ENCODE data around the gene RGS9BP.
"Not testable (repeated sequence)": the region's sequence is repeated elsewhere in the genome, so short reads cannot be mapped to it uniquely, and the experiment has no call there.

Gene RGS9BP

DNA sequence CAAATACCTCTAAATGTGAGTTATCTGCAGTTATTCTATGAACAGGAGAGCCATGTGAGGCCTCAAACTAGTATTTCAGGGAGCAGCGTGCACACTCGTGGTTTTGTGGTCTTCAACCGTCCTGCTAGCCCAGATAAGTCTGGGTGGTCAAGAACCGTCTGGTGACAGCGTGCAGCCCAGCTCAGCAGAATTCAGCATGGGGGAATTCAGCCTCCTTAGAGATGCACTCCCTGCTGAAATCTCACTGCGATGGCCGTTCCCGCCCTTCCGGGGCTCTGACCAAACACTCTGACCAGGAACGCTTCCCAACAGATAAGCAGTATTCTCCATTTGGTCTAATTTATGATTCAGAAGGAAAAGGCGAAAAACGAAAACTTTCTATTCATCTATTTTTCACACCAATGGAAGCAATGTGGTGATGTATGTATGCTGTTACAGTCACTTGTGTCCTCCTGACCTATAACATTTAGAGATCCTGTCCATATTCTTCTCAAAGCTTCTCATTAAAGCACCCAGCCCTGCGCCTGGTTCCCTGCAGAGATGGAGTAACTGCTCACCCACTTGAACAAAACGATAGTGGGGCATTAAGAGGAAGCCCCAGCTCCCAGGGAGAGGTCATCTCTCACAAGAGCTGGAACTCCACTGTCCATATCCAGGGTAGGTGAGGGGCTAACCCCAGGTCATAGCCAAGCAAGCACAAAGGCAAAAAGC is 3.6 kb upstream of the RGS9BP start:
- no peak for DNase-seq (ENCODE audit: low read depth)

- DNase-seq (ENCODE audit: low read depth) = no peak
These were observed 2.8 kb upstream of the RGS9BP start for GRCh38 chr19:32672841-32673240.

GRCh38 chr19:32673573-32673972 is 2.1 kb upstream of the RGS9BP start:
- no peak for DNase-seq (ENCODE audit: low read depth)

DNA sequence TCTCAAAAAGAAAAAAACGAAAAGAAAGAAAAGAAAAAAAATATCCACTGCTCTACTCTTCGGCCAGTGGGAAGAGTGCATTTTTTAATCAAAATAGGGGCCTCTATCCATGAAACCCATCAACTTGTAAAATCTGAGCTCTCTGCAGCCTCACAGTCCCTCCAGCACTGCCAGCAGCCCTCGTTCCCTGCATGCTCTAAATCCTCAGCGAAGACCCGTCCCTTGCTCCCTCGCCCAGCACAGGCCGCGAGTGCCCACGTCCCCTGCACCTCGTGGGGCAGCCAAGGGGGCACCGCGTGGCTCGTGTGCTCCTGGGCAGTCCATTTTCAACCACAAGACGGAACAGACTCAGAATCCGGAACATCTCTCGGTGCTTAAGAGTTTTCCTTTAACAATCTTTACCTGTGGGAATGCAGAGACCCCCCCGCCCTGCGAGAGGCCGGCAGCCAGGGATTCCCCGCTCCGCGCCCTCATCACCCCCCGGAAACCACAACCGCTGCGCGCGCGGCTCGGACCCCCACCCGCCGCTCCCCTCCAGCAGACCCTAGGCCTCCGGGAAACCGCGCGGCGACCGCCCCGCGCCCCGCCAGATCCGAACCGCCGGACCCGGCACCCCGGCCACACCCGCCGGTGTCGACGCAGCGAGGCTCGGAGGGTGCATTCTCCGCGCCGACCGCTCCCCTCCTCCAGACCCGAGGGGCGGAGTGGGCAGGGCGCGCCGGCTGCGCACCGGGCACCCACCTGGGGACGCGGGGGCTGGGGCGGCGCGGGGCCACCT is 1.3 kb upstream of the RGS9BP start:
- DNase-seq (ENCODE audit: low read depth) = no peak

DNA sequence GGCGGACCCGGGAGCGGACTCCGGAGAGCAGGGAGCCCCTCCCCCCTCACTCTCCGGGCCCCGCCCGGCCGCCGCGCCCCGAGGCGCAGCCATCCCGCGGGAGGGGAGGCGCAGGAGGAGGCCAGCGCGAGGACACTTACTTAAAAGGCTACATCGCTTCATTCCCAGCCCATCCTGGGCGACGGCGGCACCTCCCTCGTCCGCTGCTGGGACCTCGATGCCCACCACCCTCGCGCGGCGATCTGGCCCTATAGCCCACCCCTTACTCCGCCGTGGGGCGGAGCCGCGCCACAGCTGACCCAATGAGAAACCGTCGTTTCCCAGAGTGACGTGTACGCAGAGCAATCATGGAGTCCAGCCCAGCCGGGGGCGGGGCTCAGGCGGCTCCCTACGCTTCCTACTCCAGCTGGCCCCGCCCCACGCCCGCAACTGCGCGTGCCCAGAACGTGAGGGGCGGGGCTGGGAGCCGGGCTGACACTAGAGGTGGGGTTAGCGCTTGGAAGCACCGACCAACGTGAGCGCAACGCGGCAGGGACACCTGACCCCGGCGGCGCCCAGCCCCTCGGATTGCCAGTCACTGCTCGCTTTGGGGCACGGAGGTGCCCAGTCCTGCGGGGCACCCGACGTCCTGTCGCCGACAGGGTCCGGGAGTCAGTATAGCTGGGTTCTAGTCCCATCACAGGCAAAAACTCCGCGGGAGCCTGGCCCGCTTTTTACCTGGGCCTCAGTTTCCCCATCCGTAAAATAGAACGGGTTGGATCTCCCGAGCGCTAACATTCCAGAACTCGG is 523 bp upstream of the RGS9BP start, which contains the start of gene ANKRD27:
TSS of gene ANKRD27 (minus strand) at position 250 of the 789 bp plus-strand sequence. CDS start 16,165 bp downstream, outside the sequence.
- peak; percentile 95 for DNase-seq (ENCODE audit: low read depth)

DNA sequence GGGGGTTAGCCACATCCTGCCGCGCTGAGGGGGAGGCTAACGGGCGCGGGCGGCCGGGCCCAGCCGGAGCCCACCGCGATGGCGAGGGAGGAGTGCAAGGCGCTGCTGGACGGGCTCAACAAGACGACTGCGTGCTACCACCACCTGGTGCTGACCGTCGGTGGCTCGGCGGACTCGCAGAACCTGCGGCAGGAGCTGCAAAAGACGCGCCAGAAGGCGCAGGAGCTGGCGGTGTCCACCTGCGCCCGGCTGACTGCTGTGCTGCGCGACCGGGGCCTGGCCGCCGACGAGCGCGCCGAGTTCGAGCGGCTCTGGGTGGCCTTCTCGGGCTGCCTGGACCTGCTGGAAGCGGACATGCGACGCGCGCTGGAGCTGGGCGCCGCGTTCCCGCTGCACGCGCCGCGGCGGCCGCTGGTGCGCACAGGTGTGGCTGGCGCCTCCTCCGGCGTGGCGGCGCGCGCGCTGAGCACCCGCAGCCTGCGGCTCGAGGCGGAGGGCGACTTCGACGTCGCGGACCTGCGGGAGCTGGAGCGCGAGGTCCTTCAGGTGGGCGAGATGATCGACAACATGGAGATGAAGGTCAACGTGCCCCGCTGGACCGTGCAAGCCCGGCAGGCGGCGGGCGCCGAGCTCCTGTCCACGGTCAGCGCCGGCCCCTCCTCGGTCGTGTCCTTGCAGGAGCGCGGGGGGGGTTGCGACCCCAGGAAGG is 692 bp downstream of the RGS9BP start:
- no peak for DNase-seq (ENCODE audit: low read depth)

DNA sequence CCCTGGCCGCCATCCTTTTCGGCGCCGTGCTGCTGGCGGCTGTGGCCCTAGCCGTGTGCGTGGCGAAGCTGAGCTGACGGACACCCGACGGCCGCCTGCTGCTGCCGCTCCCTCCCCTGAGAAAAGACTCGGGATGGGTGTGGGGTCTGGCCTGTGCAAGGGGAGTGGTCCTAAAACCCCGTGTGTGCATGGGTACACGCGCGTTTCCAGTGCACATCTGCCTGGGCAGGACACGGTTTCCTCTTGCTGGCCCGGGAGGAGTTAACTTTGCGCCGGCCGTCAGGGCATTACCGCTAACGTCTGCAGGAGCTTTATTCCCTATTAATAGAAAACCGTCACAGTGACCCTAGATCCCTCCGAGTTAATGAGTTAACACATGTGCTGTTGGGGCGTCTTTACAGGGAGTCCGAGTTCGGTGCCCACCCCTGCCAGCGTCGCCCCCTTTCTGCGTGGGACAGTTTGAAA is 1.3 kb downstream of the RGS9BP start:
- no peak for DNase-seq (ENCODE audit: low read depth)

- no peak for DNase-seq (ENCODE audit: low read depth)
These were observed 2.0 kb downstream of the RGS9BP start for GRCh38 chr19:32677657-32678056.

- no peak for DNase-seq (ENCODE audit: low read depth)
These were observed 5.3 kb downstream of the RGS9BP start for GRCh38 chr19:32680986-32681385.

- no peak for DNase-seq (ENCODE audit: low read depth)
These were observed 6.7 kb downstream of the RGS9BP start for GRCh38 chr19:32682317-32682716.

- DNase-seq (ENCODE audit: low read depth) = no peak
These were observed 11.3 kb downstream of the RGS9BP start for GRCh38 chr19:32686847-32687475.

GRCh38 chr19:32687681-32688080 is 12.0 kb downstream of the RGS9BP start:
- no peak for DNase-seq (ENCODE audit: low read depth)

DNA sequence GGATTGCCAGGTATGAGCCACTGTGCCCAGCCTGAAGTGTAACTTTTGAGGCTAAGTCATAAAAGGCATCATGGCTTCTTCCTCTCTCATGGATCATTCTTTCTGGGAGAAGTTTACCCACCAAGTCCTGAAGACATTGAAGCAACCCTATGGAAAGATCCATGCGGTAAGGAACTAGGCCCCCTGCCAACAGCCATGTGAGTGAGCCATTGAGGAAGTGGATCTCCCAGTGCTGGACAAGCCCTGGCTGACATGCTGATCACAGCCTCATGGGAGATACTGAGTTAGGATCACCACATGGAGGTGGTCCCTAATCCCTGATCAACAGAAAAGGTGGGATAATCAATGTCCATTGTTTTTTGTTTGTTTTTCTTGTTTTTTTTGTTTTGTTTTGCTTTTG is 12.7 kb downstream of the RGS9BP start:
- no peak for DNase-seq (ENCODE audit: low read depth)

DNA sequence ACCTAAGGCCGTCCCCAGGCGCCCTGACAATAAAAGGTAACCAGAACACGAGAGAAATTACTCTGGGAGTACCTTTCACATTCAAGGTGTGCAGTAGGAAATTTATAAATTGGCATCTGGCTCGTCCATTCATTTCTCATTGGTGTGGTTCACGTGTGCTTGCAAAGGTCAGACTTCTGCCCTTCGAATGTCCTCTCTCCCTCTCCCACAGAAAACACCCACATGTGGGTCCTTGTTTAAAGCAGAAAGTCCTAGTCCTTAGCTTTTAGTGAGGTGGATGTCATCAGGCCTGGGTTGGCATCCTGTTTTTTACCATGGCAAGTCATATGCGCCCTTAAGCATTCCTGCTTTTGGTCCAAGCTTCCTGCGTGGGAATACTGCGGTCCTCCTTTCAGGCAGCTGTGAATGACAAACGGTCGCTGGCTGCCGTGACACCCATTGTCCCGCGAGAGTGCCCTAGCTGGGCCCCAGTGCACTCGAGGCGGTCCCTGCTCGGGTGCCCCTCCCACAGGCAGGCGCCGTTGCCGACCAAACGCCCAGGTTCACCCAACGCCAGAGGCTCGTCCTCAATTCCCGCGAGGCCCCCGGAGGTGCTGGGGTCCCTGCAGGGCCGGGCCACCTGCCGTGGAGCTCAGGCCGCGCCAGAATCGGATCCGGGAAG is 15.8 kb downstream of the RGS9BP start, which contains the start of gene NUDT19:
TSS of gene NUDT19 (plus strand) at position 531 of the 661 bp plus-strand sequence. CDS start 140 bp downstream, outside the sequence.
- DNase-seq (ENCODE audit: low read depth) = peak; percentile 76

DNA sequence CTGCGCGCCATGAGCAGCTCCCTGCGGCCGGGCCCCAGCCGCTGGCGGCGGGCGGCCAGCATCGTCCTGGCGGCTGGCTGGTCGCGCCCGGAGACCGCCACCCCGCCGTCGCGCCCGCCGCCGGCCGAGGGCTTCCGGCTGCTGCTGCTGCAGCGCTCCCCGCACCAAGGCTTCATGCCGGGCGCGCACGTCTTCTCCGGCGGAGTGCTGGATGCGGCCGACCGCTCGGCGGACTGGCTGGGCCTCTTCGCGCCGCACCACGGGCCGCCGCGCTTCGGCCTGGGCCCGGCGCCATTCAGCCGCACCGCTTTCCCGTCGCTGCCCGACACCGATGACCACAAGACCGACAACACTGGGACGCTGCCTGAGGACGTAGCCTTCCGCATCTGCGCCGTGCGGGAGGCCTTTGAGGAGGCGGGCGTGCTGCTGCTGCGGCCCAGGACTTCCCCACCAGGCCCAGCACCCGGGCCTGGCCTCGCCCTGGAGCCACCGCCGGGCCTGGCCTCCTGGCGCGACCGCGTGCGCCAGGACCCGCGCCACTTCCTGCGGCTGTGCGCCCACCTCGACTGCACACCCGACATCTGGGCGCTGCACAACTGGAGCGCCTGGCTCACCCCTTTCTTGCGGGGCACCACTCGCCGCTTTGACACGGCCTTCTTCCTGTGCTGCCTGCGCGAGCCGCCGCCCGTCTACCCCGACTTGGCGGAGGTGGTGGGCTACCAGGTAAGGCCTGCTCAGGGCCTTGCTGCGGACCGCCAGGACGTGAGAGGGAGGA is 16.5 kb downstream of the RGS9BP start:
- peak; percentile 30 for DNase-seq (ENCODE audit: low read depth)

GRCh38 chr19:32692727-32693061 is 17.0 kb downstream of the RGS9BP start:
- no peak for DNase-seq (ENCODE audit: low read depth)

GRCh38 chr19:32693151-32694108 is 17.8 kb downstream of the RGS9BP start:
- DNase-seq (ENCODE audit: low read depth) = peak; percentile 25

DNA sequence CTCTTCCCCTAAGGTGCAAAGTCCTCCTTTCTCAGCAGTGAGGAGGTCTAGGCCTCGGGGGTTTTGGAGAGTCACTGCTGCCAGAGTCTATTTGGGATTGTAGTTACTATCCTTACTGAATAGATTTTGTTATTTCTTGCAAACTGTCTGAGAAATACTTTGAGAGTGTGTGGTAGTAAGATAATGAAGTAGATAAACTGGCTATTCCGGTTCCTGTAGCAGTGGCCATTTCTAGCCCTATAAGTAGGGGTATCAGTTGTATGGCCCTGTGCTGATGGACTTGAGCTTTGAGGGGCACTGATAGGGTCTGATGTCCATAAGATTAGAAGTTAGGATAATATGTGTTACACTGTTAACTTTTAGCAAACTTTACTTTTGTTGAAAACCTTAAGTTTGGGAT is 18.7 kb downstream of the RGS9BP start:
- not testable (repeated sequence) for DNase-seq (ENCODE audit: low read depth)

DNA sequence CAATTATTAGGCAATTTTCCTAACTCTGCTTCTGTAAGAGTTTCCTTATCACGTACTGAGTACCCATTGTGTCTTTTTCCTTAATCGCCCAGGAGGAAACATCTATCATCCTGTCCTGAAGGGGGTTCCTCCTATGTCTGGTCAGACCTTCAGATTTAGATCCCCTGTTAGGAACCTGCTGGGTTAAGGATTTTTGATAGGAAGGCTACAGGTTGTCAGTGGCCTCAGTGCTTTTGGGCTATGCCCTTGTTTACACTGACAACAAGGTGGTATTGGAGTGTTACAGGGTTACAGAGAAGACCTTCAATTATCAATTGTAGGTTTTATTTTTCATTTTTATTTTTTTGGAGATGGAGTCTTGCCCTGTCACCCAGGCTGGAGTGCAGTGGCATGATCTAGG is 19.2 kb downstream of the RGS9BP start:
- DNase-seq (ENCODE audit: low read depth) = not testable (repeated sequence)
